ES-I3 (cell line): ENCODE results near the gene DGKG.

Source experiments
- H3K36me3 ChIP-seq: 2 replicates; pipeline ENCODE4 v1.6.1; 2013; ENCODE audit warnings: mild to moderate bottlenecking, low read length, control low read depth, moderate library complexity; ENCODE audit not compliant: insufficient read depth
- H3K4me1 ChIP-seq: 2 replicates; pipeline ENCODE4 v1.6.1; 2013; ENCODE audit warnings: mild to moderate bottlenecking, control low read depth, low read length; ENCODE audit not compliant: insufficient read depth
- H3K9ac ChIP-seq: 2 replicates; pipeline ENCODE4 v1.6.1; 2013; ENCODE audit warnings: low read depth, mild to moderate bottlenecking, low read length, moderate library complexity
- H3K9me3 ChIP-seq: 2 replicates; pipeline ENCODE4 v1.6.1; 2013; ENCODE audit warnings: mild to moderate bottlenecking, low read length, moderate library complexity; ENCODE audit not compliant: control insufficient read depth, insufficient read depth

The DGKG gene

DNA sequence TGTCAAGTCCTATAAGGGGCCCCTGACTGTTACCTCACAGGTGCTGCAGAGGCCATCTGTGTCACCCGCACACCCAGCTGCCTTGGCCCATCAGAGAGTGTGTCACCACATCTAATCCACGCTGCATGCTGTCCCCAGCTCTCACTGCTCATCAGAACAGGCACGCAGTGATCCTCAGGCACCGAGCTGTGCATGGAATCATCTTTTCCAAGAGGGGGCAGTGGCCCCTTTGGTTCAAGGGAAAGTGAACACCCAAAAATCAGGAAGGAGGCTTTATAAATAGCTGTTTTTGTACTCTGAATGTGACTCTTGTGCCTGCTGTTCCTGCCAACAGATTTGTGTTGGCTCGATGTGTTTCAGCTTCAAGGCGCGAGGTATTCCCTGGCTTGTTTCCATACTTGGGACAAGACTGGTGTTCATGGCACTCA, 142.8 kb downstream of the DGKG start:
- Histone ChIP-seq H3K9me3 (no peaks in the 10 kb centered on the region), H3K36me3 (no peaks in the 10 kb centered on the region), H3K9ac (no peak overlapping the region), H3K4me1 (0 out of 2 replicates have a peak, but pooled peaks cover 3% of the 10 kb centered on the region)

DNA sequence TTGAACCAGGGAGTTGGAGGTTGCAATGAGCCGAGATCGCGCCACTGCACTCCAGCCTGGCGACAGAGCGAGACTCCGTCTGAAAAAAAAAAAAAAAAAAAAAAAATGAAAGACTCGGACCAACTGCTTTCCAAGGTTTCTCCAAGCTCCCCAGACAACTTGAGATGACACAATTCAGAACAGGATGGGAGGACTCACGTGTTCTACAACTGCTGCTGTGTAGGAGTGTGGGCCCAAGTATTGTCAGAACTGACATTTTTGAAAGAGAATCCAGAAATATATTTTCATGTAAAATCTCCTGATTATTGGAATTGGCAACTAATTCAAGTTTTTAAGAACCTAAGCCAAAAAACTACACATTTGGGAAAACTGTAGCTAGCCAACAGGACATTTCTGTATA, 143.6 kb downstream of the DGKG start:
- Histone ChIP-seq H3K4me1 (0 out of 2 replicates have a peak, but pooled peaks cover 3% of the 10 kb centered on the region), H3K9me3 (no peaks in the 10 kb centered on the region), H3K9ac (no peak overlapping the region), H3K36me3 (no peaks in the 10 kb centered on the region)

DNA sequence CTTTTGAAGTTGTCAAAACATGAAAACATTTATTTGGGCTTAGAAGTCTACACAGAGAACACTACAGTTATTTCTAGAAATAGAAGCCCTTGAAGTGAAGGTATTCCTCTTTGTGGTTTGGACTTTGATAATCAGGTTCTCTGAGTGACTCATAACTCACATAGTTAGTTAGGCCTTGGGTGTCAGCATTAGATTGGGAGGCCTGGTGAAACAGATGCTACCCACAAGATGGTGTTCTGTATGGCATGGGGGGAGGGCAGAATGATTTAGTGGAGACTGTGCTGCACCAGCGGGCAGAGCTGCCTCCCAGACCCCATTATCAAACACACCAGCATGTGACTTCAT, 144.2 kb downstream of the DGKG start:
- no peaks in the 10 kb centered on the region for H3K36me3 ChIP-seq
- H3K4me1 ChIP-seq = 0 out of 2 replicates have a peak, but pooled peaks cover 3% of the 10 kb centered on the region
- no peak overlapping the region for H3K9ac ChIP-seq
- H3K9me3 ChIP-seq = no peaks in the 10 kb centered on the region

DNA sequence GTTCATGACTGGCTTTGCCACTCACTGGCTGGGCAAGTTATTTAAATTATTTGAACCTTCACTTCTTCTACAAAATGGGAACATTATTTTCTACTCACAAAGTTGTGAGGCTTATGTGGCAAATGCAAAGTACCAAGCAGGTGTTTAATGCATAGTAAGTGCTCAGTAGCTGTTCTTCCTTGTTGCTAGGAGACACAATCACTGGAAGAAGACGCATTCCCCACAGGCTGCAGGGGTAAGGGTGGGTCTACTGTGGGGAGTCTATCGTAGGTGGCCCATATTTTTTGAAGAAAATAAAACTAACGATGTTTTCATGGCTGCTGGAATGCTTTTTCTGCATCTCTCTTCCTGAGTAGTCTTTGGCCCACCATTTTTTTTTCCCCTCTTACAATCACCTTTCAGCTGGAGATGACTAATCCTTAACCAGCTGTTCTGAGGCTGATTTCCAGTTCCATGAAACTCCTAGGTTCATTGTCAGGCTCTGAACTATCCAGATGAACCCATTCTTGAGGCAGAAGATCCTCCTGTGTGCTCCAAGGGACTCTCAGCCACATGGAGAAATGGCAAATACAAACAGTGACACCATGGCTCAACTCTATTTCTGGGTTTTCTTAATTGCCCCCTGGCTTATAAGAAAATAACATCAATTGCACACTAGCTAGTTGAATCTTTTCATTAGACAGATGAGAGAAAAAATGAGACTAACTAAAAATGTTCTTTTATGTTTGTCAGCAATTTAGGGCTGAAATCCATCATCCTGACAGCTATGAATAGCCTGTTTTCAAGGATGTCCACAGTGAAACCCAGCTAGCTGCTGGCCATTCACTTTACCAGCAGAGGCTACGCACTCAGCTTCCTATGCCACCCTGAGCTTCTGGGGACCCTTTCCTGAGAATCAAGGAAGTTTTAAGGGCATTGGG, 144.9 kb downstream of the DGKG start:
- Histone ChIP-seq H3K9ac (no peak overlapping the region), H3K36me3 (no peaks in the 10 kb centered on the region), H3K9me3 (no peaks in the 10 kb centered on the region), H3K4me1 (0 out of 2 replicates have a peak, but pooled peaks cover 3% of the 10 kb centered on the region)

DNA sequence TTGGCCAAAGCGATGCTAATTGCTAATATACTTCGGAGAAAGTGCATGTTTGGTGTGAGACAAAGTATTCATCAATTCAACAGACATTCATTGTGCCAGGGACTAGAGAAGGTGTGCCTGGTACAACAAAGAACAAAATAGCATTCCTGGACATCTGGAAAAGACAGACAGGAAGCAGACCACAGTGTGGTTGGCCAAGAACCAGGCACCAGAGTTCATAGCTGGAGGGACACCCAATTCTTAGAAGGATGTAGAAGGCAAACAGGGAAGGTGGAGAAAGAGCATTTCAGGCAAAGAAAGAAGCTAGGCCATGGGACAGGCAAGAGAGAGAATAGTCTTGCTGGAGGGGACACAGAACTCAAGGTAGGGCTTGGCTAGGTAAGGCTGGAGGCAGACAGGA, 147.4 kb downstream of the DGKG start:
- H3K4me1 ChIP-seq = peaks cover 12% of the 10 kb centered on the region; the same call in 1 of the 2 replicates
- H3K9me3 ChIP-seq = no peaks in the 10 kb centered on the region
- H3K9ac ChIP-seq = no peak overlapping the region
- no peaks in the 10 kb centered on the region for H3K36me3 ChIP-seq

DNA sequence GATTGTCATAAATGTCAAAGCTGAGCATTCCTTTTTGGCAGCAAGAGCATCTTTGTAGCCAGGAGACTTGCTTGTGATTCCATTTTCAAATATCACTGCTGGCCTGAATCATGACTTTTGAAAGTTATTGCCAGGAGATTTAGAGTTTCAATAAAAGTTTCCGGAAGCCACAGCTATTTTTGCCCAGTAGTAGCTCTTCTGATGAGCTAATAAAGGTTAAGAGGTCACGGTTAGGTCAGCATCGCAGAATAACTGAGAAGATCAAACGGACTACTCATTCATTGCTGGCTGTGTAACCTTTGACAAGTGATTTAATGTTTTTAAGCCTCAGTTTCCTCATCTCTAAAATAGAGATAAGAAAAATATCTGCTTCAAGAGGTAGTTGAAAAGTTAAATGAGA, 148.1 kb downstream of the DGKG start:
- H3K4me1 ChIP-seq = peaks cover 16% of the 10 kb centered on the region
- H3K9ac ChIP-seq = no peak overlapping the region
- H3K9me3 ChIP-seq = no peaks in the 10 kb centered on the region
- H3K36me3 ChIP-seq = no peaks in the 10 kb centered on the region

DNA sequence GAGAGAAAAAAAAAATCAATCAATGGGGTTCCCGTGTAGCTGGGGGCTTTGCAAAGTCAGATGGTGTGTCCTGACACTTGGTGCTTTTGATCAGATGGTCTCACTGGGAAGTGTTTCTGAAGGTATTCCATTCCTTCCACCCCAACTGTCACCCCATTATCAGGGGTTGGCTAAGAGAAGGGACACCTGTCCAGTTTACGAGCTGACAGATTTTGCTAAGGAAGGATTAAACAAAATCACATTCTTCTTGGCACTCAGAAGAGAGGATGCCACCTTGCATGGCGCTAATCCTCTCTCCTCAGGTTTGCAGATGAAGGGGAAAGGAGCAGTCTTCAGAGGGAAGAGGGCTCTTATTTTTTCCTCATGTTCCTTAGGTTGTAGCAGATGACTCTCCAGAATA, 149.4 kb downstream of the DGKG start:
- H3K9ac ChIP-seq = no peak overlapping the region
- no peaks in the 10 kb centered on the region for H3K9me3 ChIP-seq
- peaks cover 16% of the 10 kb centered on the region for H3K4me1 ChIP-seq
- H3K36me3 ChIP-seq = no peaks in the 10 kb centered on the region

DNA sequence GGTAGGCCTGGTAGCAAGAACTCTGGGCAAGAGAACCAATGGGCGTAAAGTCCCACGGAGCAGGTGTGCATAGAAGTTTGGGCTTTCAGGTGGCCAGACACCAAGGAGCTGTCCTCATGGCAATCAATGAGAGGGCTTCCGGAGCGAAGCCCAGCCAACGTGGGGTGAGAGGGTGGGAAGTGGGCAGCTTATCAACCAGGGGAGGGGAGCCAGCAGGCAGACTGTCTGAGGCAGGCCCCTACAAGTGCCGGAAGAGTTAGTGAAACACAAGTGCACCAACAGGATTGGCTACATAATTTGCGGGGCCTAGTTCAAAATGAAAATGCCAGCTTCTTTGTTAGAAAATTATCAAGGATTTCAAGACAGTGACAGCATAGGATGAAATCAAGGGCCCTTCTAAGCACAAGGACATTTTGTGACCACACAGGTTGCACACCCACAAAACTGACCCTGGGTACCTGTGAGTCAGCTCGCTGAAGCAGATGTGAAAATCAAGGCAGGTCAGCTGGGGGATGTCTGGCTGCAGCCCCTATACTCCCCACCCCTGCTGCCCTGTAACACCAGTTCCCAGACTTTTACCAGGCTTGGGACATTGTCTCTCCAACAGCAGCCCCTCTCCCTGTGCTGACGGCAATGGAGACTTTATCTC, 151.1 kb downstream of the DGKG start:
- Histone ChIP-seq H3K36me3 (no peaks in the 10 kb centered on the region), H3K9ac (no peak overlapping the region), H3K4me1 (peaks cover 16% of the 10 kb centered on the region), H3K9me3 (no peaks in the 10 kb centered on the region)

DNA sequence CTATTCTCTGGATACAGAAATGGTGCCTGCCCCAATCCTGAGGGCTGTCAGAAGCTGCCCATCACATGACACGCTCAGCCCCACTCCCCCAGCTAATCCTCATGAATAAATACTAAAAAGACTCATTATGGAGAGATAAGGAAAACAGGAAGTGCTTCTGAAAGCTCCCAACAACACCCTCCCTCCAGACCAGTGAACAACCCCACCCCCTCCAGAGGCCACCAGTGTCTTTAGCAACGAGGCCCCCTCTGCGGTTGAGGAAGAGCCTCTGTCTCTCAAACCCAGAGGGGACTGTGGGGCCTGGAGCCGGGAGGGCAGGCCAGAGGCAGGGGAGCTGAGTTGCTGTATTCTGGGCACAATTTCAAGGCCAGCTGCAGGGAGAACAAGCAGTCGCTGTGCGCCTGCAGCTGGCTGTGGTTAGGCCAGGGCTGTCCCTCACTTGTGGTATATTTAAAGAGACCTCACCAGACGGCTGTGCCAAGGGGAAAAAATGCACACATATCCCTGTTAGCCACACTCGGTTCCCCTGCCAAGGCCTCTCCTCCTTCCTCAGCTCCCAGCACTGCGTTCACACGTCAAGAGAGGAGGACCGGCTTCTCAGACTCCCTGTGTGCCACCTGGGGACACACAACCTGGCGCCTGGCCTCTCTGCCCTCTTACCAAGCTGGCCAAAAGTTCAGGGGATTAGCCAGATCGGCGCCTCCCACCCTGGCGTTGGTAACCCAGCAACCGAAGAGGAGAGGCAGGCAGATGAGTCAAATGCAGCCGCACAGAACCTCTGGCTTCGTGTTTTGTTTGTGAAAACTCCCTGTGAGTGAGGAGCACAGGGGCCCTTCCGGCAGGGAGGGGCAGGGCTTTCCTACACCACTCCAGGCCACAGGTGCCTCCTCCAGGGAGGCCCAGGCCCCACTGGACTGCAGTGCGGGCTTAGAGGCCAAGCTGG, 152.0 kb downstream of the DGKG start:
- peaks cover 16% of the 10 kb centered on the region for H3K4me1 ChIP-seq
- no peaks in the 10 kb centered on the region for H3K9me3 ChIP-seq
- no peak overlapping the region for H3K9ac ChIP-seq
- H3K36me3 ChIP-seq = no peaks in the 10 kb centered on the region

DNA sequence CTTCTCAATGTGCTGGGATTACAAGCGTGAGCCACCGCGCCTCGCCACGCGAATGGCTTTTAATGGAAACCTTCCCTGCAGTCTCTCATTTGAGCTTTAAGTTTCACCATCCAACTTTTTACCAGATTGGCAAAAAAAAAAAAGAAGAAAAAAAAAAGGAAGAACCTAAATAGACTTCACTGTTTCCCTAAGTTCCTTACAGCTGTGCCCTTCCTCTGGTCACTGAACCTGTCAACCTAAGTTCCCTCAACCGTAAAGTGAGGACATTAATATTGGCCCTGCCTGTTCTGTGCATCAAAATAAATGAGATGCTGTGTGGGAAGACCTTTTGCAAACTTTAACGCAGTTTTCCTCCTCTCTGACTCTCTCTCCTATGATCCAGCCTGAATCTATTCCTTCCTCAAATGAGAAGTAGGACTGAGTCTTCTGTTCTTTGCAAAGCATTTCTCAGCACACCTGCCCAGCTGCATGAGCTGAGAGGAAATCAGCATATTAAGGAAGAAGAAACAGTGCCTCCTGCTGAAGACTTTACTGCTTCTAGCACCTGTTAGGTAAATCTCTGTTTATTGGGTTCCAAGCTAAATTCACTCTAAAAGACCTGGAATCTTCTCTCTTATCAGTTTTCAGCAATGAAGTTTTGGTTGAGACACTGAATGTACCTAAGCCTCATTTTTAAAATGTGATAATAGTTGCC, 153.6 kb downstream of the DGKG start:
- H3K9ac ChIP-seq = no peak overlapping the region
- H3K4me1 ChIP-seq = peaks cover 16% of the 10 kb centered on the region

DNA sequence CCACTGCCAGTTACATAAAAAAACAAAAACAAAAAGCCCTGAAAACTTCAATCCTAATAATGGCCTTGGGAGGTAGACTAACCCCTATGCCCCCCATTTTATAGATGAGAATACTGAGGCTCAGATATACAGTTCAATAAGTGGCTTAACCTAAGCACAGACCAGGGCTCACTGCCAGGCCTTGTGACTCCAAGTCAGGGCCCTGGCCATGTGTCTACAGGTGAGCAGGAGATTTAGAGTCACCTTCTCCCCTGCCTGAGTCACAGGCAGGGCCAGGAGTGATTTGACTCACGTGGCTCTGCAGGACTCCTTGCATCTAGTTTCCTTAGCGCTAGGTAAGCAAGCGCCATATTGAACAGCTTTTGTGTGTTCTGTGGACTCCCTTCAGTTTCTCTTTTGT, 154.5 kb downstream of the DGKG start:
- peaks cover 16% of the 10 kb centered on the region for H3K4me1 ChIP-seq
- no peak overlapping the region for H3K9ac ChIP-seq
- H3K36me3 ChIP-seq = no peaks in the 10 kb centered on the region
- H3K9me3 ChIP-seq = no peaks in the 10 kb centered on the region

More for the DNA sequence above, 153.6 kb downstream of the DGKG start:
- no peaks in the 10 kb centered on the region for H3K9me3 ChIP-seq
- no peaks in the 10 kb centered on the region for H3K36me3 ChIP-seq

DNA sequence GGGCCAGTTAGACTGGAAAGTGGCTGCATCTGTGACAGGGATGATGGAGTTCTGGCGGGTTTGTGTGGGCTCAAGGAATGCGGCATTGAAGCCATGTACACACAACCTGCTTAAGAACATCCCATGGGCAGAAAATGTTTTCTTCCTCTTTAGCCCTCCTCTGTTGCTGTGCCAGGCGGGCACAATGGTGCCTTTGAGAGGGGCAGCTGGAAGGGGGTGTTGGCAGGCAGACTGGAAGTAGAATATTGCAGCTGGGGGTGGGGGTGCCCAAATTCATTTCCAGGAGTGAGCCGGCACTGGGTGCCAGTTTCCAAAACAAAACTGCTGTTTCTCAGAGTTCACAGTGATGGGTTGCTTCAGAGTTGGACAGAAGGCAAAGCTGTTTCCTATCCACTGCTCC, 161.3 kb downstream of the DGKG start:
- H3K9ac ChIP-seq = no peak overlapping the region
- no peaks in the 10 kb centered on the region for H3K36me3 ChIP-seq
- no peaks in the 10 kb centered on the region for H3K9me3 ChIP-seq

DNA sequence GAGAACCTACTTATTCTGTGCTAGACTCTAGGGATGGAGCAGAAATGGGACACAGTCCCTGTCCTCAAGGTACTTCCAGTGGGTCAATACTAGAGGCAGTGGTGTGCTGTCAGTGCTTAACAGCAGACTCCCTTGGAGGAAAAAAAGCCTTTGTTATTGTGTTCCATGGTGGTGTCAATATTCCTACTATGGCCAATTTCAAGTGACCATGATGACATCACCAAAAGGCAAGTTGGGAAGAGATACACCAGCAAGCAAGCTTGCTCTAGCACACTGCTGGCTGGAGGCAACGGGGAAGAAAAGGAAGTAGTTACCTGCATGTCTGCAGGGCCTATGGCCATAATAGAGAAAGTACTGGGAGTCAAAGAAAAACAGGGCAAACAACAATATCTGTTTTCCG, 163.6 kb downstream of the DGKG start:
- H3K9ac ChIP-seq = no peak overlapping the region
- no peaks in the 10 kb centered on the region for H3K4me1 ChIP-seq
- no peaks in the 10 kb centered on the region for H3K9me3 ChIP-seq
- no peaks in the 10 kb centered on the region for H3K36me3 ChIP-seq

More for the DNA sequence above, 161.3 kb downstream of the DGKG start:
- H3K4me1 ChIP-seq = no peaks in the 10 kb centered on the region

DNA sequence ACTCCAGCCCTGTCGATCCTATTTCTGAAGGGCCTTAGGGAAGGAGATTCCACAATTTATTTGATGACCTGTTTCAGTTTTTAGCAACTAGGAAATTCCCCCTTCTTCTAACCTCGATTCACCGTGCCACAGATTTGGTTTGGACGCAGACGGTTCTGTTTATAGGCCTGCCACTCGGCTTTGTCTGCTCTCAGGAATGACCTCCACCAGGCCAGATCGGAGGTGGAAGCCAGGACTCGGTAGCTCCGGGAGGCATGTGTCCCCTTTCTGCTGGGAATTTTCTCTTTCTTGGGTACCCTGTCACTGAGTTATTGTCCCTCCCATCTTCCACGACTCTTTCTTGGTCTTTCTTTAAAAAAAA, 167.6 kb downstream of the DGKG start:
- no peaks in the 10 kb centered on the region for H3K4me1 ChIP-seq
- H3K36me3 ChIP-seq = no peaks in the 10 kb centered on the region
- H3K9ac ChIP-seq = peak overlapping the region; percentile 48
- H3K9me3 ChIP-seq = no peaks in the 10 kb centered on the region
